ENCODE data around the gene PLXNA4.

- TF ChIP-seq CTCF (IDR thresholded peaks at IDR 0.05; ENCODE audit: low read depth, low read length, poor library complexity, severe bottlenecking) = no peak
- TF ChIP-seq EZH2phosphoT487 (IDR thresholded peaks at IDR 0.05; ENCODE audit: borderline replicate concordance, low read length) = no peak
Measured at GRCh38 chr7:132073920-132074589, 502.2 kb downstream of the PLXNA4 start.

Data from DOHH2 (cell line).